Mucosa of stomach (tissue), 1 donor: ENCODE results near the gene KCTD10.
"Not testable (repeated sequence)": the region's sequence is repeated elsewhere in the genome, so short reads cannot be mapped to it uniquely, and the experiment has no call there.

Source experiments
- H3K27me3 ChIP-seq: one replicate; pipeline ENCODE4 v1.7.0; 2013; ENCODE audit warnings: mild to moderate bottlenecking, low read length; ENCODE audit not compliant: control insufficient read depth, insufficient read depth
- H3K36me3 ChIP-seq: one replicate; pipeline ENCODE4 v1.7.0; 2013; ENCODE audit warnings: low read length; ENCODE audit not compliant: control insufficient read depth, insufficient read depth
- H3K4me1 ChIP-seq: one replicate; pipeline ENCODE4 v1.7.0; 2013; ENCODE audit warnings: mild to moderate bottlenecking, low read length; ENCODE audit not compliant: control insufficient read depth, insufficient read depth
- H3K4me3 ChIP-seq: one replicate; pipeline ENCODE4 v1.7.0; 2013; ENCODE audit warnings: low read length
- H3K9ac ChIP-seq: one replicate; pipeline ENCODE4 v1.7.0; 2013; ENCODE audit warnings: mild to moderate bottlenecking, low read length, moderate library complexity
- H3K9me3 ChIP-seq: one replicate; pipeline ENCODE4 v1.7.0; 2013; ENCODE audit warnings: mild to moderate bottlenecking, low read length, moderate library complexity; ENCODE audit not compliant: control insufficient read depth
- donor health status: Pancreatic carcinoma.

Gene KCTD10

GRCh38 chr12:109481863-109482262 lies 4.8 kb upstream of the KCTD10 start:
- Histone ChIP-seq H3K9ac (no peak overlapping the region), H3K9me3 (no peaks in the 10 kb centered on the region), H3K27me3 (no peaks in the 10 kb centered on the region), H3K36me3 (peaks cover 21% of the 10 kb centered on the region), H3K4me3 (no peak overlapping the region), H3K4me1 (no peaks in the 10 kb centered on the region)

DNA sequence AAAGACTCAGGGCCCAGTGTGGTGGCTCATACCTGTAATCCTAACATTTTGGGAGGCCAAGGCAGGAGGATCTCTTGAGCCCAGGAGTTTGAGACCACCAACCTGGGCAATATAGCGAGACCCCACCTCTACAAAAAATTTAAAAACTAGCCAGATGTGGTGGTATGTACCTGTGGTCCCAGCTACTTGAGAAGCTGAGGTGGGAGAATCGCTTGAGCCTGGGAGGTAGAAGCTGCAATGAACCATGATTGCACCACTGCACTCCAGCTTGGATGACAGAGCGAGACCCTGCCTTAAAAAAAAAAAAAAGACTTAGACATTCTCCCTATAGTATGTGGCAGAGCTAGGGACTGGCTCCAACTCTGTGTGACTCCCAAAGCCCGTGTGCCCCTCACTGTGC lies 3.3 kb upstream of the KCTD10 start:
- Histone ChIP-seq H3K4me1 (peaks cover 8% of the 10 kb centered on the region), H3K9ac (no peak overlapping the region), H3K4me3 (no peak overlapping the region), H3K36me3 (peaks cover 8% of the 10 kb centered on the region), H3K27me3 (no peaks in the 10 kb centered on the region), H3K9me3 (no peaks in the 10 kb centered on the region)

DNA sequence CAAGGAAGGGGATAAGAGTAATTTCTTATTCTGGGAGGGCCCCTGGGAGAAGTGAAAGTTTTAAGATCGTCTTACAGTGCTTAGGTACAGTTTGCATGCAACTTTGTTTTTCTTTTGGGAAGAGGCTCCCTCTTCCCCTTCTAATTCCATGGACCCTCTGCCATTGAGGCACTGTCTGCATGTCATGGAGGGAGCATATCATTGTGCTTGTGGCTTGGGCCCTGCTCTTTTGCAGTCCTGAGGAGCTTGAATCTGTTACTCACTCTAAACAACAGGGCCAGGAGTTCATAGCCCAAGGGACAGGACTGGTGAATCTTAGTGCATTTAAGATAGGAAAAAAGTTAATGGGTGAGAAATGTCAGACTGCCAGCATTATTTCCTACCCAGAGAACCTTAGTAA lies 2.7 kb upstream of the KCTD10 start:
- no peaks in the 10 kb centered on the region for H3K9me3 ChIP-seq
- H3K9ac ChIP-seq, result no peak overlapping the region
- no peaks in the 10 kb centered on the region for H3K27me3 ChIP-seq
- H3K36me3 ChIP-seq, result peaks cover 7% of the 10 kb centered on the region
- H3K4me3 ChIP-seq, result no peak overlapping the region
- peaks cover 8% of the 10 kb centered on the region for H3K4me1 ChIP-seq

- Histone ChIP-seq H3K4me1 (peaks cover 8% of the 10 kb centered on the region), H3K4me3 (peak overlapping the region; percentile 71), H3K9me3 (no peaks in the 10 kb centered on the region), H3K27me3 (no peaks in the 10 kb centered on the region), H3K9ac (peak overlapping the region; percentile 89), H3K36me3 (no peaks in the 10 kb centered on the region)
These were observed 839 bp upstream of the KCTD10 start for GRCh38 chr12:109477963-109478315.

DNA sequence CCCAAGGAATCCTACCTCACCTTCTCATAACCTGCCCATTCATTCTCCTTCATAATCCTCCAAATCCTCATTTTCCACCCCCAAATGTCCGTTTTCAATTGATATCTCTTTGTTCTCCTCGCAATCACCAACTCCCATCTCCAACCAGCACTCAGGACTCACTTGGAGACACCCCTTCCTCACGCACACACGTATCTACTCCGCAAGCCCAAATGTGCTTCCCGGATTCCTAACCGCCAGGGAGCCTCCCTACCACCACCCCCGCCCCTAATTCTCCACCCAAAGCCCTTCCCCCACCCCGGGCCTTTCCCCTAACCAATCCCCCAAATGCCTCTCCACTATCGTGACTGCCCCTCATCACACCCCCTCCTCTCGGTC lies 304 bp downstream of the KCTD10 start:
- H3K9me3 ChIP-seq, result no peaks in the 10 kb centered on the region
- peaks cover 8% of the 10 kb centered on the region for H3K4me1 ChIP-seq
- H3K27me3 ChIP-seq, result no peaks in the 10 kb centered on the region
- H3K4me3 ChIP-seq, result peak overlapping the region; percentile 71
- peak overlapping the region; percentile 89 for H3K9ac ChIP-seq
- no peaks in the 10 kb centered on the region for H3K36me3 ChIP-seq

DNA sequence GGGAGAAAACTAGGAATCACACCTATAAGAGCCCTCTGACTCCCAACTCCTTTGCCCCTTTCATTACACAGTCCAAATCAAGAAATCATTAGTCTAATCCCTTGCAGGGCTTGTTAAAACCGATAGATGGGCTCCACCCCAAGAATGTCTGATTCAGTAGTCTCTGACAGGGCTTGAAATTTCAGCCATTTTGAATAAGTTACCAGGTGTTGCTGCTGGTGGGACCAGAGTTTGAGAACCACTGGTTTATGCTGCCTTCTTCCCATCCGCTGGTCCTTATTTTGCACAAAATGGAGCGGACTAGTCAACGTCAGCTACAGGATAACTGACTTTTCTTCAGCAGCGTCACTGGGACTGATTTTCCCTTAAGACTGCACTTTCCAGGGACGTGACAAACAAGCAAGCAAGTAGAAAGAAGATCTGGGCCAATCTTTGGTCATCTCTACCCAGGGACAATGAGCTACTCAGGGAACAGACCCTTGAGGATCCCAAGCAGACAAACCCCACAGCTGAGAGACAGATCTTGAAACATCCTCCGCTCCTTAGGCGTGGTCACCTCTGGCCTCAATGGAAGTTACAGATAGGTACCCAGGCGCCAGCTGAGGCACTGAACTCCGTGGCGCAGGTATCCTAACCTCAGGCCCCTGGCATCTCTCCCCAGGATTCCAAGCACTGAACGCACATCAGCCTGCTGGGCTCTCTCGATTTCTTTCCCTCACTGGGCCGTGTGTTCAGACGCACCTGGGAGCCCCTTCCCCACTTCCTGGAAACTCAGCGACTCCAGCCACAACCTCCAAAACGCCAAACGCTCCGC lies 900 bp downstream of the KCTD10 start:
- no peaks in the 10 kb centered on the region for H3K27me3 ChIP-seq
- H3K36me3 ChIP-seq, result no peaks in the 10 kb centered on the region
- H3K9me3 ChIP-seq, result no peaks in the 10 kb centered on the region
- H3K4me1 ChIP-seq, result peaks cover 8% of the 10 kb centered on the region
- peak overlapping the region; percentile 89 for H3K9ac ChIP-seq
- peak overlapping the region; percentile 71 for H3K4me3 ChIP-seq

DNA sequence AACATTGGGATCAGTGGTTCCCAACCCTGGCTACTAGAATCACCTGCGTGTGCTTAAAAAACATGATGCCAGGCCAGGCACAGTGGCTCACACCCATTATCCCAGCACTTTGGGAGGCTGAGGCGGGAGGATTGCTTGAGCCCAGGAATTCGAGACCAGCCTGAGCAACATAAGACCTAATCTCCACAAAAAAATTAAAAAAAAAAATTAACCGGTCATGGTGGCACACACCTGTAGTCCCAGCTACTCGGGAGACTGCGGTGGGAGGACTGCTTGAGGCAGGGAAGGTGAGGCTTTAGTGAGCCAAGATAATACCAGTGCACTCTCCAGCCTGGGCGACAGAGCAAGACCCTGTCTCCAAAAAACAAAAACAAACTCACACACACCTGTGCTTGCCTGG lies 2.0 kb downstream of the KCTD10 start:
- Histone ChIP-seq H3K9me3 (no peaks in the 10 kb centered on the region), H3K4me3 (no peak overlapping the region), H3K27me3 (no peaks in the 10 kb centered on the region), H3K9ac (no peak overlapping the region), H3K36me3 (no peaks in the 10 kb centered on the region), H3K4me1 (peaks cover 8% of the 10 kb centered on the region)

DNA sequence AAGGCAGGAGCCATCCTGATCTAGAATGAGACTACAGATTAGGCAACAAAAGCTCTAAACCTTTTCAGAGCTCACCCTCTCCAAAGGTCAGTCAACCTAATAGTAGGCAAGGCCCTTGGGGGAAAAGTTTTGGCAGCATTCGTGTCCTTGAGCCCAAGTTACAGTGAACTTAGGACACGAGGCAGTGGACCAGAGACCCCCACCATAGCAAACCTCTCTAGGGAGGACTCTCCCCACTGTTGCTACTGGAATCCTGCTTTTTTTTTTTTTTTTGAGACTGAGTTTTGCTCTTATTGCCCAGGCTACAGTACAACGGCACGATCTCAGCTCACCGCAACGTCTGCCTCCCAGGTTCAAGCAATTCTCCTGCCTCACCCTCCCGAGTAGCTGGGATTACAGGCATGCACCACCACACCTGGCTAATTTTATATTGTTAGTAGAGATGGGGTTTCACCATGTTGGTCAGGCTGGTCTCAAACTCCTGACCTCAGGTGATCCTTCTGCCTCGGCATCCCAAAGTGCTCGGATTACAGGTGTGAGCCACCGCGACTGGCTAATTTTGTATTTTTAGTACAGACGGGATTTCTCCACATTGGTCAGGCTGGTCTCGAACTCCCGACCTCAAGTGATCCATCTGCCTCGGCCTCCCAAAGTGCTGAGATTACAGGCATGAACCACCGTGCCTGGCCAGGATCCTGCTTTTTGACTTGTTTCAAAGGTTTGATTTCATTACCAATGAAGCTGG lies 3.4 kb downstream of the KCTD10 start:
- not testable (repeated sequence) for H3K36me3 ChIP-seq, H3K27me3 ChIP-seq, H3K4me1 ChIP-seq, H3K9ac ChIP-seq, H3K9me3 ChIP-seq, H3K4me3 ChIP-seq

GRCh38 chr12:109473006-109473405 lies 4.1 kb downstream of the KCTD10 start:
- Histone ChIP-seq H3K9ac (no peak overlapping the region), H3K36me3 (no peaks in the 10 kb centered on the region), H3K27me3 (no peaks in the 10 kb centered on the region), H3K4me3 (no peak overlapping the region), H3K4me1 (peaks cover 8% of the 10 kb centered on the region), H3K9me3 (no peaks in the 10 kb centered on the region)

GRCh38 chr12:109469517-109469916 lies 7.6 kb downstream of the KCTD10 start:
- Histone ChIP-seq H3K9me3 (no peaks in the 10 kb centered on the region), H3K36me3 (no peaks in the 10 kb centered on the region), H3K27me3 (no peaks in the 10 kb centered on the region), H3K9ac (no peak overlapping the region), H3K4me3 (no peak overlapping the region), H3K4me1 (no peaks in the 10 kb centered on the region)

DNA sequence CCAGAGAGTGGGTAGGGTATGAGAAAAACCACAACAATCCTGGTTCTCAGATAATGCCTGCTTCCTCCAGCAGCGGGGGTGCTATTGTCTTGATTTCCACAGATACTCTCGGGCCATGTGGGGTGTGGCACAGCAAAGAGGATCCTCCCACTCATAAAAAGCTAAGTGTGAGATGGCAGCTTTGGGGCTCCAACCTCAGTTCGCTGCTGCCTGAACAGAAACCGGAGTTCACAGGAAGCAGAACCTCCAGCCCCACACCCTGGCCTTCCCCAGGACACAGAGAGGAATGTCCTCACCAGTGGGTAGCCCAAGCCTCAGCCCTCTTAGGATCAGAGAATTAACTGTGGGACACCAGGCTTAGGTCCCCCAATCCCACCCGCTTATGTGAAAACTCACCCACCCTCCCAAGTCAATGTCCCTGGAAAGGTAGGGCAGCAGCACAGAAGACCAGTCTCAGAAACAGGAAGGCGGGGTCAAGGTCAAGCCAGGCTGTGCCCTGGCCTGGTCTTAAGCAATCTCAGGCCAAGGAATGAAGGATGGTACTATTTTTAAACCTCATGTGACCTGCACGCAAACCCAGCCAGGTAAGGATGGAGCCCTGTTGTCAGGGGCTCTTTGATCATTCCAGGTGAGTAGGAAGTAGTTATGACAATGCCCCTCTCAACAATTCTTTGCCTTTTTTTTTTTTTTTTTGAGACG lies 9.0 kb downstream of the KCTD10 start:
- no peak overlapping the region for H3K4me3 ChIP-seq
- no peak overlapping the region for H3K9ac ChIP-seq
- no peaks in the 10 kb centered on the region for H3K36me3 ChIP-seq
- peaks cover 11% of the 10 kb centered on the region for H3K4me1 ChIP-seq
- no peaks in the 10 kb centered on the region for H3K9me3 ChIP-seq
- H3K27me3 ChIP-seq, result no peaks in the 10 kb centered on the region

- Histone ChIP-seq H3K4me1 (peaks cover 23% of the 10 kb centered on the region), H3K4me3 (no peak overlapping the region)
These were observed 10.3 kb downstream of the KCTD10 start for GRCh38 chr12:109466821-109467220.

More at GRCh38 chr12:109466821-109467220, 10.3 kb downstream of the KCTD10 start:
- Histone ChIP-seq H3K36me3 (no peaks in the 10 kb centered on the region), H3K9ac (no peak overlapping the region), H3K9me3 (no peaks in the 10 kb centered on the region), H3K27me3 (no peaks in the 10 kb centered on the region)
